Gastrocnemius medialis (tissue), 4 donors: ENCODE results near the gene TEKTIP1.

Experiments
- POLR2A ChIP-seq, 2 donors: fragments of 450-650 bp; IDR thresholded peaks; one replicate each; pipeline ENCODE4 v1.6.1; 2017; ENCODE audit warnings: antibody characterized with exemption in 2 of 2, mild to moderate bottlenecking in 2 of 2, moderate library complexity in 2 of 2
- TF ChIP-seq, protein P1 (sequence below), 5 experiments: fragments of 450-650 bp in 3 of 5; fragments of 200-600 bp in 2 of 5; sonication (generic) in 2 of 5; IDR thresholded peaks in 4 of 5; conservative IDR thresholded peaks in 1 of 5; 1 replicate in 4 of 5; 2 replicates in 1 of 5; pipeline ENCODE4 v1.5.1; 2016 to 2019; ENCODE audit warnings: antibody characterized with exemption in 5 of 5, mild to moderate bottlenecking in 3 of 5, moderate library complexity in 3 of 5

DNA sequence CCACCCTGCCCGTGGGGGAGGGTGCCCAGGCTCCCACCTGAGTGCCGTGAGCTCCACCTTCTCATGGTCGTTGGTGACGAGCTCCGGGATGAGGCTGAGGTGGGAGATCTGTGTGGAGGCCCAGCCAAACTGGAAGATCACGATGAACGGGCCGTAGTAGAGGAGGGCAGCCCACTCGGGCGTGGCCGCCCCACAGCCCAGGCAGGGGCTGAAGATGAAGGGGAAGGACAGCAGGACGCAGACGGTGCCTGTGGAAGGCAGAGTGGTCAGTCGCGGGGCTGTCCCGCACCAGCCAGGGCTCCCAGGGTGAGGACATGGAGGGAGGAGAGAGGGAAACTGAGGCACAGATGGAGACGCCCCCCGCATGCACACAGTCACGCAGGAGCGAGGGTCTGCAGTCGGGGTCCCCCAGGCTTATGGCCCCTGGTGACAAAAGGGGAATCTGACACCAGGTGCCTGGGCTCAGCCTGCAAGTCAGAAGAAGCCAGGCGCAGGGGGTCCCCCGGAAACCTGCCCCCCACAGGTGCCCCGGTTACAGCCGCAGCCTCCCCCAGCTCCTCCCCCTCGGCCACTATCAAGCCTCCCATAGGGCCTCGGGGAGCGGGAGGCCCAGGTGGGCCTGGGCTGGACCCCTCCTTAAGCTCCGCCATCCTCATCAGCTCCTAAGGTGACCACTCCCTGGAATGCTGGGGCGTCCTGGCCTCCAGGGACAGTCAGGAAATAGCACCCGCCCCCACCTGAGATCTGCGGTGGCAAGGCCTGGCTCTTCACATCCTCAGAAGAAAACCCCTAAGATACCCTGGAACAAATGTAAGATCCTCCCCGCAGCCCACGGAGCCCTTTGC, 12.2 kb downstream of the TEKTIP1 start:
- TF ChIP-seq, protein P1, sequence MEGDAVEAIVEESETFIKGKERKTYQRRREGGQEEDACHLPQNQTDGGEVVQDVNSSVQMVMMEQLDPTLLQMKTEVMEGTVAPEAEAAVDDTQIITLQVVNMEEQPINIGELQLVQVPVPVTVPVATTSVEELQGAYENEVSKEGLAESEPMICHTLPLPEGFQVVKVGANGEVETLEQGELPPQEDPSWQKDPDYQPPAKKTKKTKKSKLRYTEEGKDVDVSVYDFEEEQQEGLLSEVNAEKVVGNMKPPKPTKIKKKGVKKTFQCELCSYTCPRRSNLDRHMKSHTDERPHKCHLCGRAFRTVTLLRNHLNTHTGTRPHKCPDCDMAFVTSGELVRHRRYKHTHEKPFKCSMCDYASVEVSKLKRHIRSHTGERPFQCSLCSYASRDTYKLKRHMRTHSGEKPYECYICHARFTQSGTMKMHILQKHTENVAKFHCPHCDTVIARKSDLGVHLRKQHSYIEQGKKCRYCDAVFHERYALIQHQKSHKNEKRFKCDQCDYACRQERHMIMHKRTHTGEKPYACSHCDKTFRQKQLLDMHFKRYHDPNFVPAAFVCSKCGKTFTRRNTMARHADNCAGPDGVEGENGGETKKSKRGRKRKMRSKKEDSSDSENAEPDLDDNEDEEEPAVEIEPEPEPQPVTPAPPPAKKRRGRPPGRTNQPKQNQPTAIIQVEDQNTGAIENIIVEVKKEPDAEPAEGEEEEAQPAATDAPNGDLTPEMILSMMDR (IDR thresholded peaks at IDR 0.05 in 4 of 5, conservative IDR thresholded peaks at IDR 0.05 in 1 of 5), result no peak
- TF ChIP-seq POLR2A (IDR thresholded peaks at IDR 0.05), result no peak
